Stromal cell of bone marrow (primary cell): Measurements from ENCODE around the gene SMAD6.

Experiments used
- DNase-seq: peaks from one replicate; pipeline ENCODE4 v3.0.0-alpha.2; 2012; ENCODE audit warnings: low read depth

Gene SMAD6

DNA sequence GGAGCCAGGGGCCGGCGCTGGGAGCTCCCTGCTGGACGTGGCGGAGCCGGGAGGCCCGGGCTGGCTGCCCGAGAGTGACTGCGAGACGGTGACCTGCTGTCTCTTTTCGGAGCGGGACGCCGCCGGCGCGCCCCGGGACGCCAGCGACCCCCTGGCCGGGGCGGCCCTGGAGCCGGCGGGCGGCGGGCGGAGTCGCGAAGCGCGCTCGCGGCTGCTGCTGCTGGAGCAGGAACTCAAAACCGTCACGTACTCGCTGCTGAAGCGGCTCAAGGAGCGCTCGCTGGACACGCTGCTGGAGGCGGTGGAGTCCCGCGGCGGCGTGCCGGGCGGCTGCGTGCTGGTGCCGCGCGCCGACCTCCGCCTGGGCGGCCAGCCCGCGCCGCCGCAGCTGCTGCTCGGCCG, 1.5 kb downstream of the SMAD6 start:
- DNase-seq: no peak

DNA sequence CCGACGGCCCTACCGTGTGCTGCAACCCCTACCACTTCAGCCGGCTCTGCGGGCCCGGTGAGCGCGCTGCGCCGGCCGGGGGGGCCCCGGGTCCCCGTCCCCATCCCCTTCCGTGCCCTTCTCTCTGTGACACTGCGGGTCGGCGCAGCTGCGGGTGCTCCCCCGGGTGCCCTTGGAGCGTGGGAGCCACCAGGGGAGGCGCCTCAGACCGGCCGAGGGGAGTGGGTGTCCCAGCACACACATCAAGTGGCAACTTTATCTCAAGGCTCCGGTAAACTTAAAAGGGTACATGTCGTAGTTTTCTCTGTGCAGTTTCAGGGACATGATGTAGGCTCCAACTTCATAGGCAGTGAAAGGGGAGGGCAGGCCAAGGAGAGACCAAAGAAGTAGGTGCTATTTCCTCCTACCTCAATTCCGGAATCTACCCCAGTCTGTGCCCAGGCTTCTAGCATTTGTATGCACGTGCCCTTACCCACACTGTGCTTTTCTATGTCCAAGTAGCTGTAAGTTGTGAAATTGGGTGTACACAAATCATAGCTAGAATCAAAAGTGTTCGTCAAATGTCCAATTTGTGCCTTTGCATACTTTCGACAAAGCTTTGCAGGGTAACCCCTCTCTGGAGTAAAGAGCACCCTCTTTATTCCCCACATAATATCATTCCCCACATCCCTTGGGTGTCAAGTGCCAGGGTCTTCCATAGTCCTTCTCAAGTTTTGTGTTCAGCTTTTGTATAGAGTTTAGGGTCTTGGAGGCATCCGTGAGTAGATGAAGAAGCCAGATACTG, 2.2 kb downstream of the SMAD6 start:
- DNase-seq: no peak

DNA sequence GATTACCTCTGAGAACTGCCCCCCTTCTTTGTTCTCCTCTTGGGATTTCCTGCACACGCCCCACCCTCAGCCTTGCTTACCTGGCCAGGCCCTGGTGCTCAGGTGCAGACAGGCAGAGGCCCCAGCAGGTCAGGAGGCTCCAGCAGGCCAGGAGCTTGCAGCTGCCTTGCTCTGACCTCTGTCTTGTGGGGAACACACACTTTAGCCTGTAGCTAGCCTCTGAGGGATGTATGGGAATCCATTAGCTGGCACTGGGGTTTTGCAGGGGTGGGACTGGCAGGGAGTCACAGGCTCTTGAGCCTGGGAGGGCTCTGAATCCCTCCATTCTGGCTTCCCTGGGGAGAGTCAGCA, 2.7 kb downstream of the SMAD6 start:
- DNase-seq: no peak

DNA sequence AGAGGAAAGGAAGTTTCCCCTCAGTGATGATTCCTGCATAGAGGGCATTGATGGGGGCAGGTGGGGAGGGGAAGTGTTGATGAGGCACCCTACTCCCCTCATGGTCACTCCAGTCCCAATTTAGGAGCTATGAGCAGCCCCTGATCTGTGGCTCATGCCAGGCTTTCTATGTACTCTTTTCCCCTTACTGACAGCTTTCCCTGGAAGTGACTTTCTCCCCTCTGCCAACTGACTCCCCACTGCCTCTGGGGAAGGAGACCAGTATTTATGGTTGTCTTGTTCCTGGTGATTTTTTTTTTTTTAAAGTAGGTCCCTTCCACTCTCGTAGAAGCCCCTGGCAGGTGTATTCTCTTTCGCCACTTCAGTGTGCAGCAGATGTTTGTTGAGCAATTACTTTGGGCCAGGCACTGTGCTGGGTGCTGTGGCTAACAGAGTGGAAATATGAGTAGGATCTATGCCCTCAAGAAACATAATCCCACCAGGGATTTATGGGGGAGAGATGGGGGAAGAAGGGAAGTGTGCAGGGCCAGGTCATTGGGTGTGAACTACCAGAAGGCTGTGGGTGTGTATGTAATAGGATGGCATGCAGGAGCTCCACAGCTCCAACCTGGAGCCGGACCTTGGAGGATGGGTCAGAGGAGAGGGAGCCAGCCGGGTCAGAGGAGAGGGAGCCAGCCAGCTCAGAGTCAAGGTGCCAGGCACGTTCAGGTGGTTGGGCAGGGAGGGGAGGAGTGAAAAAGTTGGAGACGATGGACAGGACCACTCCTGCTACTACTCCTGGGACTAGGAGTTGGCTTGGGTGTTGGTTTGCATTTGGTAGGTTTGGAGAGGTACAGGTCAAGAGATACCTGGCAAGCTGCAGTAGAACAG, 3.5 kb downstream of the SMAD6 start:
- DNase-seq: no peak

DNA sequence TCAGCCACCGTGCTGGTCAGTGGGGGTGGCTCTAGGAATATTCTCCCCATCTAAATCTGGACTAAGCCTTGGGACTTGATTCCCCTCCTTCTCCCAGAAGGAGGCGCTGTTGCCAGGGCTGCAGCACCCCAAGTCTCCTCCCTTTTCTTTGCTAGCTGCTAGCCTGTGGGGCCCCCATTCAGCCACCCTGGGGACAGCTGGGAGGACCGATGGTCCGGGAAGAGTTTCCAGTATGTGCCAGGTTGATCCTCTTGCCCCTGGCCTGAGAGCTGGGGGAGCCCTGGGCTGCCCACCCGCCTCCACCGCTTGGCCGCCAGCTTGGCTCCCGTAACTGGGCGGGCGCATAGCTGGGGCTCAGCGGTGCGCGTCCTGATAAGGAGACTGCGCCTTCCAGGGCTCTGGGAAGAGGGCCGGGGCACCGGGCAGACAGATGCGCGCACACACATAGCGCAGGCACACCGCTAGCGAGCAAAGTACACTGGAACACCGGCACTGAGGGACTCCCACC, 4.2 kb downstream of the SMAD6 start:
- peak; percentile 45 for DNase-seq

DNA sequence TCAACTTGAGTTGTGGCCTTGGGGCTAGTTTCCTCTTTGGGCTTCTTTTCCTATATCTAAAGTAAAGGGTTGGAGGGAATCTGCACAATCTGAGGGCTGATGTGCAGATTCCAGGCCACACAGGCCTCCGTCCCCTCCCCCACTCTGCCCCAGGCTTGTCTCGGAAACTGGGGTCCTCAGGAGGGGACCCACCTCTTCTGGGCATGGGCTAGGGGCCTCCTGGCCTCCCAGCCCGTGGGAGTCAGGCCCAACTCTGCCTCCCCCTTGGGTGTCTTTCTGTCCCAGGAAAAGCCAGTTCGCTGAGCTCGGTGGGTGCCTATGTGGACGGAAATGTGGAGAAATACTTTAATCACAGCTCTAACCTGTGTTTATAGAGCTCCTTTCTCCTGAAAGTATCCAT, 4.8 kb downstream of the SMAD6 start:
- no peak for DNase-seq

DNA sequence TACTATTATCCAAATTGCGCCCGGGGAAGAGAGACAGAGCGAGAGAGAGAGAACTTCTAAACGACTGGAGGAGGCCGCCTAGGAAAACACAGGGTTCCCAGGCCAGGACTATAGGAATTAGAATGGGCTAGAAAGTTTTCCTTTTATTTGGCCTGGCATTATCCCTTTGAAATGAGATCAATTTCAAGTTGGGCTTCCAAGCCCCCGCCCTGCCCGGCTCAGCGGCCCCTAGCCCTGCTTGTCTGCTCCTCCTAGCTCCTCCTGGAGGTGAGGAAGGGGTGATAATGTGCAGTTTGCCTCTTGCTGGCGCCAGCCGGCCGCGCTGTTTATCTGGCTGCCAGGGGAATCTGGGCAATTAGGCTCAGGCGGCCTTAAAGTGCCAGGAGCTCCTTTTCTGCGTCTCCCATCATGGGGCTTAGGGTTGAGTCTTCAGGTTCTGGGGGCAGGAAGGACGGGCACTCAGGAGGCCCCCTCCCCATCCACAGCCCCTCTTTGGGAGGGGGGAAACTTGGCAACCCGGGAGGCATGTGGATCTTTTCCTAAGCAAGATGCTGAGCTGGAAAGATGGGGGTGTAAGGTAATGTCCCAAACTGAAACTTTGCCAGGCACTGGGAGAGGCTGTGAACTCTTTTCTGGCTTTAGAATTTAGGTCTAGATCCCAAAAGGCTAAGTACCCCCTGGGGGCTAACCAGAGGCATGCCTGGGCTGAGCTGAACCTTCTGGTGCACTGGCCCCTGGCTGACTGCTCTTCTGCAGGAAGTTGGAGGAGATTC, 5.5 kb downstream of the SMAD6 start:
- DNase-seq: no peak

DNA sequence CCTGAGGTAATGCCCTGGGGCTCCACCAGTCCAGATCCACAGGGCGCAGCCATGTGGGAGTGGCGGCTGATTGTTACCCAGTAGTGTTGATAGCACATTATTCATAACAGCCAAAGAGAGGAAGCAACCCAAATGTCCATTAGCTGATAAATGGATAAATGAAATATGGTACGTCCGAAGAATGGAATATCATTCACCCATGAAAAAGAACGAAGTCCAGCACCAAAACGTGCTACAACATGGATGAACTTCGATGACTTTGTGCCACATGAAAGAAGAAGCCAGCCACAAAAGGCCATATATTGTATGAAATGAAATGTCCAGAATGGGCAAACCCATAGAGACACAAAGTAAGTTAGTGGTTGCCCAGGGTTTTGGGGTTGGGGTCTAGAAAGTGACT, 6.4 kb downstream of the SMAD6 start:
- DNase-seq: no peak

DNA sequence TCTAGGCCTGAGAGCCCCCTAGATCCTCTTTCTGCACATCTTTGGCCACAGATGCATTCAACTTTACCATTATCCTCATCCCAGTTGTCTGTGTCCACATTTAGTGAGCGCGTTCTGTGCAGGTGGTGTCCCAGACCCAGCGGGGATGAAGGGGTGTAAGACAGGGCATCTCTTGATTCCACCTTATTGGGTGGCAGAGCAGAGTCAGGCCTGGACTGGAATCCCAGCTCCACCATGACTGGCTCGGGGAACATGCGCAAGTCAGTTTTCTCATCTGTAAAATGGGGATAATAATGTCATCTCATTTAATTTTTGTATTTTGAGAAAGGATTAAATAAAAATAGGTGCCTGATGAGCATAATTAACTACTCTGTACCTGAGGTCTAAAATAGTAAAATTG, 7.8 kb downstream of the SMAD6 start:
- DNase-seq: no peak

DNA sequence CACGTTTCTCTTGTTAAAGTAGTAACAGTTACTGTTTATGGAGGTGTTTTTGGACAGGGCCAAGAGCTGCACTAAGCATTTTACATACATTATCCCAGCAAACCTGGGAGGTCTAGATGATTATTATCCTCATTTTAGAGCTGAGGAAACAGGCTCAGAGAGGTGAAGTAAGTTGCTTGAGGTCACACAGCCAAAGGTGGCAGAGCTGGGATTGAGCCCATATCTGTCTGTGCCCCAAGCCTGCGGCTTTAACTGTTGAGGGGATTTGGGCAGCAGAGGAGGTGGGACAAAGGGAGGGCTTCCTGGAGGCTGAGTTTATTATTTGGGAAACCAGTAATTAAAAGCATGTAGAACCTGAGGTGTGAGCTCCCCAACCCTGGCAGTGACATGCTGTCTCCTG, 9.2 kb downstream of the SMAD6 start:
- no peak for DNase-seq

DNA sequence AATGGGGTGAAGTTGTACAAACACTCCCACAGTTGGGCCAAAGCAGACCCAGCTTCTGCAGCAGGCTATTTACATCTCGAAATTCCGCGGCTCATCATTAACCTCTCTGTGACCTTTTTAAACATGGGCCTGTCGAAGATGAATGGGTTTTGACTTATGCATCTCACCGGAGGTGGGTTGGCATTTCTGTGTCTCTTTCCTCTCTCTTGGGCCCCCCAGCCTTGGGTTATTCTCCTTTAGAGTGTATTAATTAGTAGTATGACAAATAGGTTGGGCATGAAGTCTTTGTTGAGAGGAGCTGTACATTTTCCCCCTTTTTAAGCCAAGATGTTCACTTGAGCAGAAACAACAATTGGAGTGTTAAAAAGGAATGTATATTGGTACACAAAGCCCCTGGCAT, 9.8 kb downstream of the SMAD6 start:
- no peak for DNase-seq

DNA sequence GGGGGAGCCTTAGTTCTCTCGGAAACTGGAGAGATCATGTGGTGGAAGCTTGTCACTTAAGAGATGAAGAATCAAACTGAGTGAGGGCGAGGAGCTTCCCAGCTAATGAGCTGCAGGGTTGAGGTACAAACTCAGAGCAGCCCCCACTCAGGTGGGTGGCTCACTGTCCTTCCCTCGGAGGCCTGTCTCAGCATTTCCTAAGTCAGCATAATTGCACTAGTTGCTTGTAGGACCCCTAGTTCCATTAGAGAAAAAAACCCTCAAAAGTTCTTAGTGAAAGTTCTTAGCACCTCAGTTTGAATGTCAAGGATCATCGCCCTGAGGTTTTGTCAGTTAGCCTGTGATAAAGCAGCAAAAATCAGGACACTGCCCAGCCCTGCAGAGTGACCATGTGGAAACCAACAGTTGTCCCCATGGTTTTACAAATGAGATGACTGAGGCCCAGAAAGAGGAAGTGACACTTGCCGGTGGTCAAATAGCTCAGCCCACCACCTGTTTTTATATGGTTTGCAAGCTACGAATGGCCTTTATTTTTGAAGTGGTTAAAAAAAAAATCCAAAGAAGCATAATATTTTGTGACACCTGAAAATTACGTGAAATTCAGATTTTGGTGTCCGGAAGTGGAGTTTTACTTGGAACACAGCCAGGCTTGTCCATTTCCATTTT, 11.9 kb downstream of the SMAD6 start:
- no peak for DNase-seq

DNA sequence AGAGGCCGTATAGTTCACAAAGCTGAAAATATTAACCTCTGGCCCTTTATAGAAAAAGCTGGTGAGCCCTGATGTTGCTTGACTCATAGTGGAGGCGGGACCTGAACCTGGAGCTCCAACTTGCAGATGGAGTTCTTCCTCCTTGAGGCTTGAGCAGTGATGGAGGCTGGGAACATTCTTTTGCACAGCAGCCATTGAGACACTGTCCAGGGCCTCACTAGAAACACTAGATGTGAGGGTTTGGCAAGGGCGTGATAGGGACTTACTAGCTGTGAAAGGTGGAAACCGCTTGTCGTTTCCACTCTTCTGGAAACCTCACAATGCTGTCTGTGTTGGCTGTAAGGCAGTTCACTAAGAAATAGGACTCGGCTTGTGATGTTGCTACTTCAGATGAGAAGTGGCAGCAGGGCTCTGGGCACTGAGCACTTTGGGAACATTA, 12.5 kb downstream of the SMAD6 start:
- DNase-seq: peak; percentile 45

DNA sequence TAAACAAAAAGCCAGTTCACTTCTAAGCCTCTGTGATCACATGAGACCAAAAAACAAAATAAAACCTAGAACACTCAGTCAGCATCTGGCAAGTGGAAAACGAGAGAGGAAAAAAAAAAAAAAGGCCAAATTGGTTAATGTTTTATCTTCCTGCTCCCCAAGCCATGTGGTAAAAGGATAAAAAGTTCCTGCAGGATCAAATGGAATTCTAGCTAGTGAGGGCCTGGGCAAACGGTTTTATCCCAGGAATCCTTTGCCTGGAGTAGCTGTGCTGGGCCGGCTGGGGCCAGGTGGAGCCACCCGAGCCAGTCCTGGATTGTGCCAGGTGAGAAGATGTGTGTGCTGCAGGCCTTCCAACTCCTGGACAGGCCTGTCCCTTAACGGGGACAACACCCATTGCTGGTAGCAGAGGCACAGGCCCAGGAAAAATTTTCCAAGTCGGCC, 13.2 kb downstream of the SMAD6 start:
- DNase-seq: no peak

DNA sequence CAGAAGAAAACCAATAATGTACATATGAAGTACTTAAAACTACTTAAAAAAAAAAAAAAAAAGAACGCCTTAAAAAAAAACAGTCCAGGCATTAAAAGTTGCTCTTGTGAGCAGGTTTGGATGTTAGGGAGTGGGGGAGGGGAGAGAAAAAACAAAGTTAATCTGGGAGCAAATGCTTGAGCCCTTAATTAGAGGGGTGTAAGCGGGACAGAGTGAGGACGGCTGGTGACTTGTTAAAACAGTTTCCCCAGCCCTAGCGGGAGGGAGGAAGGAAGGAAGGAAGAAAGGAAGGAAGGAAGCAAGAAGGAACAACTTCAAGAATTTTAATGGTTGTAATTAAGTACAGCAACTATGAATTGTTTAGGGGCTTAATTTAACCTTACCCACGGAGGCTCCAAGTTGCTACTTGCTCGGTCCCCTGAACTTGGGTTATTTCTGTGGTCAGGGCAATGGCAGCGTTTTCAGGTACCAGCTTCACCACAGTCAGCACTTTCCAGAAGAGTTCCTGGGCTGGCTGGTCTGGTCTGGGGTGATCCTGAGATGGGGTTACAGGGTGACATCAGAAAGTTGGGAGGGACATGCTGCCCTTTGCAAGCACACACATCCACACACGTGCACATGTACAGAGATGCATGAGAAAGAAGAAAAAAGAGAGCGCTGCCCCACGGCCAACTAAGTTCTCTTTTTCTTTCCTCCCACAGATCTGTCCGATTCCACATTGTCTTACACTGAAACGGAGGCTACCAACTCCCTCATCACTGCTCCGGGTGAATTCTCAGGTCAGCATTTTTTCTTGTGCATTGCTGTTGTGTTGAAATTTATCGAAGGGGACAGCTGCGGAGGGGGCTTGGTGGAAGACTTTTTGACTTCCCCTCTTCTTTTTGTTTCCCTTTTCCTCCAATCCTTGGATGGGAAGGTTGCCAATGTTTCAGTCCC, 14.0 kb downstream of the SMAD6 start:
- no peak for DNase-seq

DNA sequence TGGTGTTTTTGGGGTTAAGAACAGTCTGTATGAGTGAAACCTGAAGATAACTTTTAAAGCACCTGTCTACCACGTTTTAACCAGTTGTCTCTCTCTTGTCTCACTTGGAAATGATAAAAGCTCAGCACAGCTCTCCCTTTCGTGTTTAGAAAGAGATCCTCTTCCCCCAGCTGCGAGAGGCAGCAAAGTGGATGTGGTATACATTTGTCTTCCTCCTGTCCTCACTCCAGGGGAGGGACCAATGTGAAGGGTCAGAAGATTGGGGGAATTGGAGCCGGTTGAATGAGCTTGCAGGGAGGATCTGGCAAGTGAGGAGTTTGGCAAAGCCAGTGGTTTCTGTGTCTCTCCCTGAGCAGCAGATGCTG, 14.6 kb downstream of the SMAD6 start:
- no peak for DNase-seq

DNA sequence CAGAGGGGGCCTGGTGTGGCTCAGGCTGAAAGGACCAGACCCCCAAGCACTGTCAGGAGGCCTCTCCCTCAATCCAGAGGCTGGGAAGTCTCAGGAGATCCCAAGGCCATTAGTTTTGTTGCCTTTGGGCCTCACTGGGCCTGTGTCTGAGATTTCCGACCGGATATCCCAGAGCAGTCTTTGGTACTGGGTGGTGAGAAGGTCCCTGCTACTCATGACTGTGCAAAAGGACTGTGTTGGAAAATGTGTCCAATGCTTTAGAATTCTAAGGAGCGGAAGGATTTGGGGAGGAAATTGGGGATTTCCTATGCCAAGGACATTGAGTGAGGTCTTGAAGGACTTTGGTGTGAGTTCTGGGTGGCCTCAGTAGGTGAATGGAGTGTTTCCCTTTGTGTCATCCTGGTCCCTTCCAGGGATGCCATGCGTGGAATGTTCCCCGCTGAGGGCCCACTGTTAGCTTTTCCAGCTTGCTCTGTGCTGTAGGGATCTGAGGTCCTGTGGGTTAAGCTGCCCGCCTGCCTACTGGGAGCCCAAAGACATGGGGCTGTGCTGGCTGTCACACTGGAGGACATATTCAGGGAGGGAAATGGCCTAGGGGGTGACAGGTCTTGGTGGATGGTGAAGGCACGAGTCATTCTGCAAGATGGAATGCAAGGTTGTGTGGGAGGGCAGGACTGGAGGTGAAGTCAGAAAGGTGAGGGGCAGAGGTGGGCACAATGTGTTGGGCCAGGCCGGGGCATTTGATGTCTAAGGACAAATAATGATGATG, 16.4 kb downstream of the SMAD6 start:
- DNase-seq: no peak

DNA sequence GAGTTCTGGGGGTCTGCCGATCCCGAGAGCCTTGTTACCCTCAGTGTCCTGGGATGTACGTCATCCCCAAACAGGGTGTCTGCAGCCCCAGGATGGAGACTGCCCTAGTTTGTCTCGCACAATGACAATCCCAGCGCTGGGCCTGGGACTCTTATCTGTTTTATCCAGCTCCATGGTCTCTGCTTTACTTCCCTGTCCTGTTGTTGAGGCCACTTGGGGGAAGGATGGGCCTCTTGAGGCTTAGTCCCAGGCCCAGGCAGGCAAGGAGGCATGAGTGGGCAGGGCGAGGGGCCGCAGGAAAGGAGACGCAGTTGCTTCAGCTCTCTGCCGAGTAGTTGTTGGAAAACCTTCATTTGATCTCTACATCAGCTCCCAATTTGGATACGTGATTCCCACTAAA, 17.4 kb downstream of the SMAD6 start:
- no peak for DNase-seq

DNA sequence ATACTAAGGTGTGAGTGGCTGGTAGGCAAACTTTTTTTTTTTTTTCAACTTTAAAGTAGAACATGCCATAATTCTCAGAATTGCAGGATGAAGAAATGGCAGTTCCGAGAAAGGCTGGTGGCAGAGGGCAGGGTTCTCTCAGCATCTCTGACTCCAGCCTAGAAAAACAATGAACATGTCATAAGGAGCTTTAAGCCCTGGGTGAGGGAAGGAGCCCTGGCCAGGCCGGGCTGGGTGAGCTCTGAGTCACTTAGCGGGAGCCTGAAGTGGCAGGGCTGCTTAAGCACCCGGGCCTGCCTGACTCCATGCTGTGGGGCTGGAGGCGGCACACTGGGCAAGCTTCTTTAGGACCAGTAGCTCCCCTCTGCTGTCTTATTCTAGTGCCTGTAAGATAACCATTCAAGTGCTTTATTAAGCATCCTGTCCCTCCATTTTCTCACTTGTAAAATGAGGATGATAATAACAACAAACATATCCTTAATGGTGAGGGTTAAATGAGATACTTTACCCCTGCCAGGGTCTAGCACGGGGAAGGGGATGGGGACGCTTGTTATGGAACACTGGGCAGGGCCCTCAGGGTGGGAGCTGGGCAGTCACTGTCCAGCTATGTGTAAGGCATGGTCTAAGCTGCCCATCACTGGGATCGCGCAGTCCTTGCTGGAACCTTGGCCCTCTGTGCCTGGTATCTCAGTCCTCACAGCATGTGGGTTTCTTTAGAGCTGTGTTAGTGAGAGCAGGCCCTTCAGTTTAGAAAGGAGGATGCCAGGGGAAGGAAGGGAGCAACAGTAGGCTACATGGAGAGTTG, 18.4 kb downstream of the SMAD6 start:
- peak; percentile 88 for DNase-seq
